GM12878 (cell line): ENCODE data around the gene TNRC6B. TPM values are rescaled to one million over a fixed set of nuclear protein-coding genes. Genes with fewer than 3 reads are reported as not detected.

ENCODE experiments used
- BHLHE40 ChIP-seq, 2 experiments: fragments of 450-650 bp in 1 of 2; IDR thresholded peaks; 2 replicates each; pipeline ENCODE4 v1.6.1; 2011 to 2017; ENCODE audit warnings: low read depth in 2 of 2, borderline replicate concordance in 1 of 2, improper control_type of control experiment in 1 of 2, low read length in 1 of 2, mild to moderate bottlenecking in 1 of 2
- CBX5 ChIP-seq: sonication (generic); IDR thresholded peaks from 2 replicates; pipeline ENCODE4 v1.6.1; 2016; ENCODE audit warnings: low read depth, moderate library complexity, mild to moderate bottlenecking, inconsistent platforms
- CEBPB ChIP-seq, 2 experiments: fragments of 150-350 bp in 1 of 2; IDR thresholded peaks; 2 replicates each; pipeline ENCODE4 v1.6.1; 2012 to 2014; ENCODE audit warnings: low read depth in 2 of 2, low read length in 2 of 2, borderline replicate concordance in 1 of 2, inconsistent platforms in 1 of 2
- CHD1 ChIP-seq: IDR thresholded peaks from 2 replicates; pipeline ENCODE4 v1.6.1; 2012; ENCODE audit warnings: low read depth, low read length, improper control_type of control experiment
- EED ChIP-seq: sonication (generic); IDR thresholded peaks from 2 replicates; pipeline ENCODE4 v1.6.1; 2016; ENCODE audit warnings: antibody characterized with exemption, low read depth
- ELK1 ChIP-seq: IDR thresholded peaks from 2 replicates; pipeline ENCODE4 v1.6.1; 2012; ENCODE audit warnings: low read depth, low read length, improper control_type of control experiment
- FOS ChIP-seq: IDR thresholded peaks from 3 replicates; pipeline ENCODE4 v1.6.1; 2011; ENCODE audit warnings: borderline replicate concordance; ENCODE audit not compliant: insufficient read length; ENCODE audit errors: extremely low read depth
- FOXM1 ChIP-seq: IDR thresholded peaks from 2 replicates; pipeline ENCODE4 v1.6.1; 2012; ENCODE audit warnings: low read depth, mild to moderate bottlenecking, inconsistent platforms, low read length, moderate library complexity
- GABPA ChIP-seq: IDR thresholded peaks from 2 replicates; pipeline ENCODE4 v1.6.1; 2014; ENCODE audit warnings: antibody characterized with exemption, low read depth, mild to moderate bottlenecking, inconsistent platforms
- HDAC2 ChIP-seq: fragments of 200-600 bp; sonication (generic); IDR thresholded peaks from 2 replicates; pipeline ENCODE4 v1.6.1; 2017
- HDAC6 ChIP-seq: fragments of 200-600 bp; sonication (generic); IDR thresholded peaks from one replicate; pipeline ENCODE4 v1.8.0; 2017; ENCODE audit warnings: antibody characterized with exemption; ENCODE audit not compliant: unreplicated experiment
- JUNB ChIP-seq: IDR thresholded peaks from 2 replicates; pipeline ENCODE4 v1.6.1; 2016; ENCODE audit warnings: antibody characterized with exemption, mild to moderate bottlenecking
- MEF2A ChIP-seq: IDR thresholded peaks from 2 replicates; pipeline ENCODE4 v1.6.1; 2011; ENCODE audit warnings: low read depth, mild to moderate bottlenecking, low read length, moderate library complexity; ENCODE audit not compliant: insufficient read depth
- NFXL1 ChIP-seq: fragments of 450-650 bp; IDR thresholded peaks from 2 replicates; pipeline ENCODE4 v1.6.1; 2017; ENCODE audit warnings: antibody characterized with exemption, mild to moderate bottlenecking, borderline replicate concordance
- NFYA ChIP-seq: IDR thresholded peaks from 2 replicates; pipeline ENCODE4 v1.6.1; 2011; ENCODE audit warnings: low read depth, mild to moderate bottlenecking, low read length, improper control_type of control experiment, borderline replicate concordance
- NFYB ChIP-seq: IDR thresholded peaks from 2 replicates; pipeline ENCODE4 v1.6.1; 2011; ENCODE audit warnings: low read depth, mild to moderate bottlenecking, low read length, improper control_type of control experiment, moderate library complexity; ENCODE audit not compliant: insufficient read depth
- PBX3 ChIP-seq: IDR thresholded peaks from 2 replicates; pipeline ENCODE4 v1.6.1; 2011; ENCODE audit warnings: mild to moderate bottlenecking, low read depth, low read length, moderate library complexity; ENCODE audit not compliant: insufficient replicate concordance
- POLR2A ChIP-seq: IDR thresholded peaks from 2 replicates; pipeline ENCODE4 v1.6.1; 2011; ENCODE audit warnings: low read depth, mild to moderate bottlenecking, low read length
- POLR2AphosphoS2 ChIP-seq: IDR thresholded peaks from 2 replicates; pipeline ENCODE4 v1.6.1; 2011; ENCODE audit warnings: low read depth, mild to moderate bottlenecking, low read length, improper control_type of control experiment, moderate library complexity
- PRDM15 ChIP-seq: fragments of 450-650 bp; formaldehyde crosslinking; IDR thresholded peaks from 2 replicates; pipeline ENCODE4 v1.4.0; 2020; ENCODE audit warnings: mild to moderate bottlenecking, moderate library complexity
- RBBP5 ChIP-seq: fragments of 200-600 bp; sonication (generic); conservative IDR thresholded peaks from 2 replicates; pipeline ENCODE4 v1.6.1; 2016
- RFX5 ChIP-seq: IDR thresholded peaks from 2 replicates; pipeline ENCODE4 v1.6.1; 2011; ENCODE audit warnings: low read depth, low read length, improper control_type of control experiment
- STAT3 ChIP-seq: IDR thresholded peaks from 2 replicates; pipeline ENCODE4 v1.6.1; 2011; ENCODE audit warnings: low read depth, low read length, improper control_type of control experiment
- TAF1 ChIP-seq: IDR thresholded peaks from 2 replicates; pipeline ENCODE4 v1.6.1; 2011; ENCODE audit warnings: mild to moderate bottlenecking, low read depth, low read length, borderline replicate concordance
- ZNF217 ChIP-seq: fragments of 450-650 bp; IDR thresholded peaks from 2 replicates; pipeline ENCODE4 v1.6.1; 2017; ENCODE audit warnings: antibody characterized with exemption, mild to moderate bottlenecking
- polyA plus RNA-seq, 11 experiments: library from polyadenylated mRNA; depleted of rRNA in 4 of 11; unstranded in 6 of 11; stranded (reverse) in 5 of 11; fragments of >200 nt; fragmentation: Nextera tagmentation in 4 of 11; fragmentation: Illumina TruSeq in 1 of 11; extraction: Ambion mirVana in 4 of 11; extraction: Trizol in 1 of 11; gene quantifications; 1 replicate in 1 of 11; 2 replicates in 10 of 11; pipeline versions ENCODE4 v1.2.1 to v1.2.3, GENCODE V29; 2011 to 2016; ENCODE audit warnings: inconsistent platforms in 2 of 11, missing spikeins in 2 of 11, low read depth in 1 of 11
- total RNA-seq, 4 experiments: library from RNA; depleted of rRNA in 3 of 4; stranded (reverse); fragments of >200 nt in 3 of 4; fragmentation: Illumina TruSeq in 1 of 4; extraction: Trizol in 1 of 4; gene quantifications; 2 replicates each; pipeline versions ENCODE4 v1.2.1 to v1.2.3, GENCODE V29; 2013 to 2021

Gene TNRC6B
- total and polyA plus RNA-seq, 10 of the 15 experiments (the other 5 are each of a cell fraction or from before 2014, with no cell fraction given): 3.6 to 32.8 (median 16.4) TPM

- TF ChIP-seq ELK1: no peak
- no peak for TF ChIP-seq CBX5
- TF ChIP-seq POLR2A: peak; percentile 31; the same call in 1 of the 2 replicates
- no peak for TF ChIP-seq NFYB
- TF ChIP-seq FOXM1: no peak
- no peak for TF ChIP-seq NFYA
- no peak for TF ChIP-seq PRDM15 (CRISPR knock-in tag)
- no peak for TF ChIP-seq PBX3
- TF ChIP-seq RFX5: no peak
- 0 out of 4 replicates have a peak, but pooled peaks of 1 of the 2 experiments have one; percentile 17 for TF ChIP-seq BHLHE40 (IDR thresholded peaks at IDR 0.05; ENCODE audit: borderline replicate concordance in 1 of 2, low read depth in 2 of 2, low read length in 1 of 2)
- no peak; the same call in 1 of the 2 replicates for TF ChIP-seq POLR2AphosphoS2
- no peak for TF ChIP-seq RBBP5
- no peak for TF ChIP-seq HDAC2
- no peak for TF ChIP-seq STAT3
- no peak for TF ChIP-seq HDAC6
- TF ChIP-seq EED: peak; percentile 62; the same call in 1 of the 2 replicates
- no peak for TF ChIP-seq NFXL1
- TF ChIP-seq ZNF217: no peak
- no peak for TF ChIP-seq CHD1
- TF ChIP-seq CEBPB (IDR thresholded peaks at IDR 0.05; ENCODE audit: borderline replicate concordance in 1 of 2, low read depth in 2 of 2, low read length in 2 of 2): peak in 1 of 2 experiments; percentile 19; a peak in 1 of 4 replicates
- TF ChIP-seq GABPA: no peak
- no peak for TF ChIP-seq MEF2A
- no peak for TF ChIP-seq TAF1
- TF ChIP-seq JUNB: peak; percentile 50; the same call in 1 of the 2 replicates
- no peak for TF ChIP-seq FOS
Observed at GRCh38 chr22:40178417-40179409, 988 bp downstream of the TNRC6B start (continued).
